ENCODE measurements around the gene AUTS2. TPM values are rescaled to one million over a fixed set of nuclear protein-coding genes. Genes with fewer than 3 reads are reported as not detected.

AUTS2 gene
- polyA plus RNA-seq, 1 donor (not counting 4 experiments of a cell fraction or from before 2014, with no cell fraction given) = 4.7 TPM

DNA sequence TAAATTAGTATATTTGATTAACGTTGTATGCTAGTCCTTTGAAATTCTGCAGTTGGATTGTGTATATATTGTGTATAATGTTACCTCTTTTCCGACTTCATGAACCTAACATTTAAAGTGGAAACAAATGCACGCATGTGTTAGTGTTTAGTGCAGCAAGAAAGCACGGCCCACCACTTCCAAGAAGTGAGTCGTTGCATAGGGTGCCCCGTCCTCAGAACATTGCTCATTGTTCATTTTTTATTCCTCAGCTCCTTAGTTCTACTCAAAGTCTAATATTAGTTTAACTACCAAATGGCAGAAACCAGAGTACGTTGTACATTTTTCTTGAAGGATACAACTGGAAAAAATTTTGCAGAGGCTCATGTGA lies 407.6 kb downstream of the AUTS2 start:
- Histone ChIP-seq H3K27me3 (ENCODE audit: control insufficient read depth, extremely low read depth, insufficient read depth, low read length) (no peaks in the 10 kb centered on the region), H3K9me1 (ENCODE audit: control insufficient read depth, extremely low read depth, insufficient read depth, low read length) (no peaks in the 10 kb centered on the region), H3K36me3 (ENCODE audit: control insufficient read depth in 2 of 2, extremely low read depth in 1 of 2, insufficient read depth in 2 of 2, low read length in 2 of 2) (no peaks in the 10 kb centered on the region), H3K9ac (ENCODE audit: control insufficient read depth, extremely low read depth, insufficient read depth, low read length) (no peak overlapping the region), H2AFZ (ENCODE audit: control insufficient read depth, low read length) (no peak overlapping the region), H3K4me1 (ENCODE audit: control insufficient read depth, extremely low read depth, insufficient read depth, low read length) (no peaks in the 10 kb centered on the region), H3K79me2 (ENCODE audit: control insufficient read depth, insufficient read depth, low read length) (no peaks in the 10 kb centered on the region), H3K27ac (ENCODE audit: control insufficient read depth, insufficient read depth, low read length) (no peak overlapping the region), H3K9me3 (ENCODE audit: control insufficient read depth, low read depth, low read length) (no peaks in the 10 kb centered on the region), H4K20me1 (ENCODE audit: control insufficient read depth, extremely low read depth, insufficient read depth, low read length) (no peaks in the 10 kb centered on the region), H3K4me3 (ENCODE audit: control insufficient read depth in 2 of 3, extremely low read depth in 1 of 3, insufficient read depth in 2 of 3, low read depth in 1 of 3, low read length in 3 of 3) (no peak overlapping the region), H3K4me2 (ENCODE audit: control insufficient read depth, extremely low read depth, insufficient read depth, low read depth, low read length) (no peak overlapping the region)
- no peak for FAIRE-seq
- TF ChIP-seq, protein P1, sequence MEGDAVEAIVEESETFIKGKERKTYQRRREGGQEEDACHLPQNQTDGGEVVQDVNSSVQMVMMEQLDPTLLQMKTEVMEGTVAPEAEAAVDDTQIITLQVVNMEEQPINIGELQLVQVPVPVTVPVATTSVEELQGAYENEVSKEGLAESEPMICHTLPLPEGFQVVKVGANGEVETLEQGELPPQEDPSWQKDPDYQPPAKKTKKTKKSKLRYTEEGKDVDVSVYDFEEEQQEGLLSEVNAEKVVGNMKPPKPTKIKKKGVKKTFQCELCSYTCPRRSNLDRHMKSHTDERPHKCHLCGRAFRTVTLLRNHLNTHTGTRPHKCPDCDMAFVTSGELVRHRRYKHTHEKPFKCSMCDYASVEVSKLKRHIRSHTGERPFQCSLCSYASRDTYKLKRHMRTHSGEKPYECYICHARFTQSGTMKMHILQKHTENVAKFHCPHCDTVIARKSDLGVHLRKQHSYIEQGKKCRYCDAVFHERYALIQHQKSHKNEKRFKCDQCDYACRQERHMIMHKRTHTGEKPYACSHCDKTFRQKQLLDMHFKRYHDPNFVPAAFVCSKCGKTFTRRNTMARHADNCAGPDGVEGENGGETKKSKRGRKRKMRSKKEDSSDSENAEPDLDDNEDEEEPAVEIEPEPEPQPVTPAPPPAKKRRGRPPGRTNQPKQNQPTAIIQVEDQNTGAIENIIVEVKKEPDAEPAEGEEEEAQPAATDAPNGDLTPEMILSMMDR (optimal IDR thresholded peaks at IDR 0.05 in 1 of 3, IDR thresholded peaks at IDR 0.05 in 1 of 3, conservative IDR thresholded peaks at IDR 0.05 in 1 of 3; ENCODE audit: extremely low read depth in 1 of 3, insufficient read depth in 2 of 3, low read length in 3 of 3) = no peak
- no peak for TF ChIP-seq EZH2 (IDR thresholded peaks at IDR 0.05; ENCODE audit: low read length)
- no peak for DNase-seq (ENCODE audit: low read depth, low spot score)
- dilution Hi-C loops (cut with MboI; ENCODE audit: extremely low pct_ligation_motif_present, low sequenced_read_pairs) = no loop called here

DNA sequence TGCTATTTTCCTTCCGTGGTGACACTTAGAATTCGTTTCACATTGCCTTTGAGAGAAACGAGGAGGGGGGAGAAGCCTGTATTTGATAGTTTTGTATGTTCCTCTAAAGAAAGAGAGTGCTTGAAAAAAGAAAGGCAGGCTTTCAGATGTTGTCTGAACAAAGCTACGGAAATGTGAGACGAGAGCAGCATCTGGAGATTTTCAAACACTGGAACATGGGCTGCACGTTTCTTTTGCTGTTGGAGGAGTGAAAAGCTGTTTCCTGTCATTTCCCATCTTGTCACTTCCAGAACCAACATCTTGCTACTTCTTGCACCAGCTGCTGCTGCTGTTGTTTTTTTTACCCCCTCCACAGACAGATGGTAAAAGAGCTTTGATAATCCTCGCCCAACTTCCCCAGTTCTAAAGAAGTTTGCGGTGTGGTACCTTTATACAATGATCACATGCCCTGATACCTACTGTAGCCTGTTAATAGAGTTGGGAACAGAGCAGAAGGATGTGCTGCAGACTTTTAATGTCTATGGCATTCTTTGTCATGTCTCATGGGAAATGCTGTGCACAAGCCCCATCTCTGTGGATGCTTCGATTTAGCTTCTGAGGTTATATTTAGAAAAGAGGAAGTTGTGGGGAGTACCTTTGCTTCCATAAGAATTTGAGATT lies 408.1 kb downstream of the AUTS2 start:
- no peaks in the 10 kb centered on the region for H3K9me1 ChIP-seq (ENCODE audit: control insufficient read depth, extremely low read depth, insufficient read depth, low read length)
- H3K79me2 ChIP-seq (ENCODE audit: control insufficient read depth, insufficient read depth, low read length) = no peaks in the 10 kb centered on the region
- no peaks in the 10 kb centered on the region for H3K4me1 ChIP-seq (ENCODE audit: control insufficient read depth, extremely low read depth, insufficient read depth, low read length)
- H3K9me3 ChIP-seq (ENCODE audit: control insufficient read depth, low read depth, low read length) = no peaks in the 10 kb centered on the region
- no peaks in the 10 kb centered on the region for H4K20me1 ChIP-seq (ENCODE audit: control insufficient read depth, extremely low read depth, insufficient read depth, low read length)
- dilution Hi-C loops (cut with MboI; ENCODE audit: extremely low pct_ligation_motif_present, low sequenced_read_pairs) = no loop called here
- FAIRE-seq (no peak), DNase-seq (ENCODE audit: low read depth, low spot score) (no peak)
- no peaks in the 10 kb centered on the region for H3K36me3 ChIP-seq (ENCODE audit: control insufficient read depth in 2 of 2, extremely low read depth in 1 of 2, insufficient read depth in 2 of 2, low read length in 2 of 2)
- H3K4me2 ChIP-seq (ENCODE audit: control insufficient read depth, extremely low read depth, insufficient read depth, low read depth, low read length) = no peak overlapping the region
- H2AFZ ChIP-seq (ENCODE audit: control insufficient read depth, low read length) = no peak overlapping the region
- H3K4me3 ChIP-seq (ENCODE audit: control insufficient read depth in 2 of 3, extremely low read depth in 1 of 3, insufficient read depth in 2 of 3, low read depth in 1 of 3, low read length in 3 of 3) = no peak overlapping the region
- no peaks in the 10 kb centered on the region for H3K27me3 ChIP-seq (ENCODE audit: control insufficient read depth, extremely low read depth, insufficient read depth, low read length)
- TF ChIP-seq, protein P1 (optimal IDR thresholded peaks at IDR 0.05 in 1 of 3, IDR thresholded peaks at IDR 0.05 in 1 of 3, conservative IDR thresholded peaks at IDR 0.05 in 1 of 3; ENCODE audit: extremely low read depth in 1 of 3, insufficient read depth in 2 of 3, low read length in 3 of 3) = no peak
- H3K9ac ChIP-seq (ENCODE audit: control insufficient read depth, extremely low read depth, insufficient read depth, low read length) = no peak overlapping the region
- no peak overlapping the region for H3K27ac ChIP-seq (ENCODE audit: control insufficient read depth, insufficient read depth, low read length)
